Testis (tissue), 3 donors: ENCODE results near the gene NDUFB11. TPM values are rescaled to one million over a fixed set of nuclear protein-coding genes. Genes with fewer than 3 reads are reported as not detected.

ENCODE experiments used
- DNase-seq: peaks from one replicate; pipeline ENCODE4 v3.0.0-alpha.2; 2019
- H3K27ac ChIP-seq, 2 donors: fragments of 200-600 bp; sonication (generic); one replicate each; pipeline ENCODE4 v1.5.1; 2019
- H3K27me3 ChIP-seq: fragments of 200-600 bp; sonication (generic); one replicate; pipeline ENCODE4 v1.5.1; 2019
- H3K36me3 ChIP-seq: fragments of 200-600 bp; sonication (generic); one replicate; pipeline ENCODE4 v1.5.1; 2017; ENCODE audit warnings: low read depth; ENCODE audit errors: missing control alignments
- H3K4me1 ChIP-seq: fragments of 200-600 bp; sonication (generic); one replicate; pipeline ENCODE4 v1.5.1; 2019
- H3K4me3 ChIP-seq, 2 donors: fragments of 200-600 bp; sonication (generic); one replicate each; pipeline ENCODE4 v1.5.1; 2017 to 2019
- H3K9me3 ChIP-seq: fragments of 200-600 bp; sonication (generic); one replicate; pipeline ENCODE4 v1.5.1; 2017
- POLR2A ChIP-seq: fragments of 450-650 bp; IDR thresholded peaks from one replicate; pipeline ENCODE4 v1.6.1; 2017; ENCODE audit warnings: antibody characterized with exemption, mild to moderate bottlenecking, moderate library complexity
- WGBS, 2 donors: methylation state at CpG; one replicate each; pipeline ENCODE4 v1.1.5; 2018; 5-methylcytosine and 5-hydroxymethylcytosine counted together
- intact Hi-C: fragments of 100-400 bp; cut with DNase I; formaldehyde crosslinking; loops from one replicate; pipeline ENCODE4 v1.15.1; 2023; ENCODE audit warnings: low total_unique reads
- polyA plus RNA-seq: library from polyadenylated mRNA; stranded (reverse); fragments of 350-450 nt; fragmentation: Illumina TruSeq; extraction: RNeasy Lipid Tissue Mini Kit (QIAGEN cat#74804); gene quantifications from one replicate; pipeline ENCODE4 v1.2.3, GENCODE V29; 2014; ENCODE audit warnings: low read depth, low replicate concordance; ENCODE audit not compliant: insufficient read depth
- total RNA-seq, 2 donors: library from RNA; depleted of rRNA; stranded (reverse); fragments of >200 nt; gene quantifications; one replicate each; pipeline ENCODE4 v1.2.3, GENCODE V29; 2016
- TF ChIP-seq, protein P1 (sequence below), 3 experiments: fragments of 450-650 bp in 2 of 3; fragments of 200-600 bp in 1 of 3; sonication (generic) in 1 of 3; IDR thresholded peaks; one replicate each; pipeline ENCODE4 v1.5.1; 2016 to 2019; ENCODE audit warnings: antibody characterized with exemption in 3 of 3, mild to moderate bottlenecking in 2 of 3, moderate library complexity in 1 of 3

Gene NDUFB11
- total and polyA plus RNA-seq, 3 donors from 2014 or later: 41.3 to 77.4 (median 68.0) TPM

DNA sequence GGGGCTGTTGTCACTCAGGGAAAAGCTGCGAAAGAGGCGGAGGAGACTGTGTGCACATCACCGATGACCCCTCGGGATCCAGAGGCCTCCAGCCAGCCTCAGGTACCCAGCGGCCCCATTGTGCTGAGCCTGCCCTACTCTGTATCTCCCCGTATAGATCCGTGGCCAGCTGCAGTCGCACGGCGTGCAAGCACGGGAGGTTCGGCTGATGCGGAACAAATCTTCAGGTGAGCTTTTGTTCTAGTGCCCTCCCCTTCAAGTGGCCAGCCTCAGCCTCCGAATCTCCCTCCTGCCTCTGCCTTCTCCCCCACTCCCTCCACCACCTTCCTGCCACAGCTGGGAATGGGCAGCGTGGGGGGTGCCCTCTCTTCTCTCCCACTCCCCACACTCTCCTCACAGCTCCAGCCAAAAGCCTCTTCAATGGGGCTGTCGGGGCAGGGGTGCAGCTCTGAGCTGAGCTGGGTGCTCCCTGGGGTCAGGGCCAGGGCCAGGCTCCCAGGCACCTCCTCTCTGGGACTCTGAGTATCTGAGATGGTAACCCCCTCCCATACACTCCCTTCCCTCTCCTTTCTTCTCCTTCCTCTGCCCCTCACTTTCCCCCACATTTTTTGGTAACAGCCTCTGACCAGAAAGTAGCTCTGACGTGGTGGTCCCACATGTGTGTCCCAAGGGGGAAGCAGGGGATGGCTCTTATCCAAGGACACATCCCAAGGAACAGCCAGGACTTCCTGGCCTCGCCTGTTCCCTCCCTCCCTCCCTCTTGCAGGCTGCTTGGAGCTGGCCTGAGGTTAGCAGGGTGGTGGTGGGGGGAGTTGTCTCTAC lies 28.7 kb upstream of the NDUFB11 start:
- TF ChIP-seq POLR2A: no peak
- TF ChIP-seq, protein P1, sequence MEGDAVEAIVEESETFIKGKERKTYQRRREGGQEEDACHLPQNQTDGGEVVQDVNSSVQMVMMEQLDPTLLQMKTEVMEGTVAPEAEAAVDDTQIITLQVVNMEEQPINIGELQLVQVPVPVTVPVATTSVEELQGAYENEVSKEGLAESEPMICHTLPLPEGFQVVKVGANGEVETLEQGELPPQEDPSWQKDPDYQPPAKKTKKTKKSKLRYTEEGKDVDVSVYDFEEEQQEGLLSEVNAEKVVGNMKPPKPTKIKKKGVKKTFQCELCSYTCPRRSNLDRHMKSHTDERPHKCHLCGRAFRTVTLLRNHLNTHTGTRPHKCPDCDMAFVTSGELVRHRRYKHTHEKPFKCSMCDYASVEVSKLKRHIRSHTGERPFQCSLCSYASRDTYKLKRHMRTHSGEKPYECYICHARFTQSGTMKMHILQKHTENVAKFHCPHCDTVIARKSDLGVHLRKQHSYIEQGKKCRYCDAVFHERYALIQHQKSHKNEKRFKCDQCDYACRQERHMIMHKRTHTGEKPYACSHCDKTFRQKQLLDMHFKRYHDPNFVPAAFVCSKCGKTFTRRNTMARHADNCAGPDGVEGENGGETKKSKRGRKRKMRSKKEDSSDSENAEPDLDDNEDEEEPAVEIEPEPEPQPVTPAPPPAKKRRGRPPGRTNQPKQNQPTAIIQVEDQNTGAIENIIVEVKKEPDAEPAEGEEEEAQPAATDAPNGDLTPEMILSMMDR (IDR thresholded peaks at IDR 0.05): no peak
- WGBS, 2 donors: 54 to 72% methylated on average over 5 to 18 of the region's 18 CpGs
- no peak overlapping the region for H3K27ac ChIP-seq
- H3K36me3 ChIP-seq: no peaks in the 10 kb centered on the region
- H3K4me1 ChIP-seq: peaks cover 3% of the 10 kb centered on the region
- intact Hi-C loops: no loop called here
- H3K27me3 ChIP-seq: no peaks in the 10 kb centered on the region
- H3K4me3 ChIP-seq: no peak overlapping the region
- no peaks in the 10 kb centered on the region for H3K9me3 ChIP-seq
- no peak for DNase-seq

DNA sequence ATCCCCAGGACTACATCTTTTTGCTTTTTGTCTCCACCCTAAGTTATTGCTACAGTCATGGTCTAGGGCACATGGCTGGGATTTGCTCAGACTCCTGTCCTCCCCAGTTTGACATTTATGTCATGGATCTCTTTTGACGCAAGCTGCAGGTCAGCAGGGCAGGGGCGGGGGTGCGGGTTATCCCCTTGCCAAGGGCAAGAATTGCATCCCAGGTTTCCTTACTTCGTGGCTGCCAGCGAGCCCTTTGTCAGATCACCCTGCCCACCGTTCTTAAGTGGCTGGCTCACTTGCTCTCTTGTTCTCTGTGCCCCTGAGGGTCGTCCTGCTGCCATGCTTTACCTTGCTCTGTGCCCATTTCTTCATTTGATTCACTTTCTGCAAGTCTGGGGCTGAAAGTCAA lies 28.0 kb upstream of the NDUFB11 start:
- Histone ChIP-seq H3K4me1 (peaks cover 3% of the 10 kb centered on the region), H3K27ac (no peak overlapping the region), H3K9me3 (no peaks in the 10 kb centered on the region), H3K36me3 (no peaks in the 10 kb centered on the region), H3K4me3 (no peak overlapping the region), H3K27me3 (no peaks in the 10 kb centered on the region)
- TF ChIP-seq, protein P1 (IDR thresholded peaks at IDR 0.05): no peak
- no peak for TF ChIP-seq POLR2A
- no peak for DNase-seq
- 86 to 87% methylated on average over 7 of the region's 7 CpGs for WGBS, 2 donors
- intact Hi-C loops: no loop called here

DNA sequence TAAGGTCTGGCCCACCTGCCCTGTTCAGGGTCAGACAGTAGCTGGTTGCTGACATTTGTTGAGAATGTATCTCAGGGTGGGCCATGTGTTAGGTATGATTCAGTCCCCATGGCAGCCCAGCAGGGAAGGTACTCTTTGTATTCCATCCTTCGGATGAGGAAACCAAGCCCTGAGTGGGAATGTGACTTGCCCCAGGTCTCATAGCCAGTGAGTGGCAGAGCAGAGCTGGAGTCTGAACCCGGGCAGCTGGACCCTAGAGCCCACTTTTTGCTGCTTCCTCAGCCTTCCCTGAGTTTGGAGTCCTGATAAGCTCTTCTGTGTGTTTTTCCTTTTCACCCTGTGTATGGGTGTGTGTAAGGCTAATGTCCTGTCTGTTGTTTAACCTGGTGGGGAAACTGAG lies 27.5 kb upstream of the NDUFB11 start:
- intact Hi-C loops: no loop called here
- Histone ChIP-seq H3K4me1 (peaks cover 3% of the 10 kb centered on the region), H3K9me3 (no peaks in the 10 kb centered on the region), H3K36me3 (no peaks in the 10 kb centered on the region), H3K27me3 (no peaks in the 10 kb centered on the region), H3K27ac (no peak overlapping the region), H3K4me3 (no peak overlapping the region)
- DNase-seq: no peak
- 93 to 100% methylated on average over 1 to 2 of the region's 2 CpGs for WGBS, 2 donors
- TF ChIP-seq, protein P1 (IDR thresholded peaks at IDR 0.05): no peak
- no peak for TF ChIP-seq POLR2A

DNA sequence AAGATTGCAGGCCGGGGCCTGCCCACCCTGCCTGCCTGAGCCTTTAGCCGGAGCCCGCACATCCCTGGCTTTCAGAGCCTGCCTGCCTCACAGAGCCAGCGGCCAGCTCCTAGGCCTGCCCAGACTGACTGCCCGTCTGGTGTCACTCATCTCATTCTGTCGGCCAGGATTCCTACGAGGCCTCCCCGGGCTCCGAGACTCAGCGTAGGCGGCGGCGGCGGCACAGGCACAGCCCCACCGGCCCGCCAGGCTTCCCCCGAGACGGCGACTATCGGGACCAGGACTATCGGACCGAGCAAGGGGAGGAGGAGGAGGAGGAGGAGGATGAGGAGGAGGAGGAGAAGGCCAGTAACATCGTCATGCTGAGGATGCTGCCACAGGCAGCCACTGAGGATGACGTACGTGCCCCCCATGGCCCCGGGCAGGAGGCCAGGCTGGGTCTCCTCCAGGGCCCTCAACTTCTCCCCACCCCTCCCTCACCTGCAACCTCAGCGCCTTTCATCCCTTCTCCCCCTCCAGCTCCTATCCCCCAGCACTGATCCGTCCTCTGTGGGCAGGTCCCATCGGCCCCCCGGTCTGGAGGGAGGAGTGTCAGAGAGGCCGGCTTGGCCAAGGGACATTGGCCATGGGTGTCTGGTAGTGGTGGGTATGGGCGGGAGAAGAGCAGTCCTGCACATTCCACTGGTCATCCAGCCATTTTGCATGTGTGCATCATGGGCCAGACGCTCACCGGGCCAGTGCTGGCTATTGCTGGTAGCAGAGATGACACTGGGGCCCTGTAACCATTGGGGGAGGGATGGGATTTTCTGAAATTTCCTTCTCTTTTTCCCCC lies 26.6 kb upstream of the NDUFB11 start:
- Histone ChIP-seq H3K27me3 (no peaks in the 10 kb centered on the region), H3K4me3 (no peak overlapping the region), H3K9me3 (no peaks in the 10 kb centered on the region), H3K4me1 (peaks cover 3% of the 10 kb centered on the region), H3K27ac (no peak overlapping the region), H3K36me3 (no peaks in the 10 kb centered on the region)
- WGBS, 2 donors: 92 to 95% methylated on average over 6 to 28 of the region's 34 CpGs
- TF ChIP-seq POLR2A: no peak
- TF ChIP-seq, protein P1 (IDR thresholded peaks at IDR 0.05): no peak
- no peak for DNase-seq
- intact Hi-C loops: no loop called here
